GM23338 (cell line): ENCODE measurements around the gene SSH2. TPM values are rescaled to one million over a fixed set of nuclear protein-coding genes. Genes with fewer than 3 reads are reported as not detected.
A peak's percentile ranks its signal among the peaks of the same experiment; 100 is the strongest.

ENCODE experiments used
- ATAC-seq: fragments of 200-7000 bp; cut with Tn5 transposase; 3 replicates; pipeline ENCODE4 v1.9.1; 2020
- DNase-seq: peaks from one replicate; pipeline ENCODE4 v3.0.0-alpha.2; 2015; ENCODE audit warnings: low spot score
- H2AFZ ChIP-seq: fragments of 200-600 bp; sonication (generic); 2 replicates; pipeline ENCODE4 v1.8.0; 2016; ENCODE audit warnings: antibody characterized with exemption, mild to moderate bottlenecking, moderate library complexity
- H3F3A ChIP-seq: fragments of 200-600 bp; sonication (generic); replicated peaks from 2 replicates; pipeline ENCODE4 v1.8.0; 2017; ENCODE audit warnings: antibody characterized with exemption, mixed run types, low read depth
- H3K27ac ChIP-seq: fragments of 200-600 bp; sonication (generic); 2 replicates; pipeline ENCODE4 v1.6.1; 2016; ENCODE audit warnings: low read depth
- H3K27me3 ChIP-seq: fragments of 200-600 bp; sonication (generic); 2 replicates; pipeline ENCODE4 v1.8.0; 2016; ENCODE audit warnings: mild to moderate bottlenecking, mixed run types, moderate library complexity; ENCODE audit not compliant: insufficient read depth
- H3K36me3 ChIP-seq: fragments of 200-600 bp; sonication (generic); 2 replicates; pipeline ENCODE4 v1.8.0; 2016; ENCODE audit warnings: mild to moderate bottlenecking; ENCODE audit not compliant: insufficient read depth
- H3K4me1 ChIP-seq: fragments of 200-600 bp; sonication (generic); 2 replicates; pipeline ENCODE4 v1.8.0; 2016; ENCODE audit warnings: mild to moderate bottlenecking, moderate library complexity; ENCODE audit not compliant: insufficient read depth
- H3K4me2 ChIP-seq: fragments of 200-600 bp; sonication (generic); 2 replicates; pipeline ENCODE4 v1.7.1; 2017; ENCODE audit warnings: mixed run types
- H3K4me3 ChIP-seq: fragments of 200-600 bp; sonication (generic); 2 replicates; pipeline ENCODE4 v1.6.1; 2016; ENCODE audit warnings: mixed run types
- H3K79me2 ChIP-seq: fragments of 200-600 bp; sonication (generic); replicated peaks from 2 replicates; pipeline ENCODE4 v1.8.0; 2017; ENCODE audit warnings: mild to moderate bottlenecking; ENCODE audit not compliant: insufficient read depth
- H3K9me2 ChIP-seq: fragments of 200-600 bp; sonication (generic); 2 replicates; pipeline ENCODE4 v1.8.0; 2017; ENCODE audit not compliant: insufficient read depth
- H4K20me1 ChIP-seq: fragments of 200-600 bp; sonication (generic); replicated peaks from 2 replicates; pipeline ENCODE4 v1.8.0; 2017; ENCODE audit warnings: mild to moderate bottlenecking; ENCODE audit not compliant: insufficient read depth
- H3K27ac Mint-ChIP-seq: 2 replicates; pipeline ENCODE4 v1.8.0; 2020; ENCODE audit warnings: inconsistent platforms, mild to moderate bottlenecking, moderate library complexity, mixed read lengths
- H3K27me3 Mint-ChIP-seq: 3 replicates; pipeline ENCODE4 v1.8.0; 2022; ENCODE audit warnings: low read depth, mild to moderate bottlenecking, moderate library complexity, mixed read lengths, inconsistent platforms; ENCODE audit not compliant: insufficient read depth, poor library complexity
- H3K36me3 Mint-ChIP-seq: 3 replicates; pipeline ENCODE4 v1.8.0; 2021; ENCODE audit warnings: low read depth, mild to moderate bottlenecking, inconsistent platforms, moderate library complexity, mixed read lengths
- H3K4me1 Mint-ChIP-seq: 3 replicates; pipeline ENCODE4 v1.8.0; 2020; ENCODE audit warnings: mild to moderate bottlenecking, inconsistent platforms, mixed read lengths
- H3K4me3 Mint-ChIP-seq: 3 replicates; pipeline ENCODE4 v1.8.0; 2021; ENCODE audit warnings: moderate library complexity, mild to moderate bottlenecking, inconsistent platforms, mixed read lengths
- H3K9me3 Mint-ChIP-seq: 3 replicates; pipeline ENCODE4 v1.8.0; 2020; ENCODE audit warnings: moderate library complexity, mild to moderate bottlenecking, inconsistent platforms, mixed read lengths
- CTCF ChIP-seq, 2 experiments: fragments of 200-600 bp in 1 of 2; sonication (generic) in 1 of 2; conservative IDR thresholded peaks; 2 replicates each; pipeline versions ENCODE4 v1.5.1 to v1.6.1; 2016 to 2017; ENCODE audit warnings: antibody characterized with exemption in 2 of 2, low read depth in 2 of 2, mild to moderate bottlenecking in 2 of 2, moderate library complexity in 1 of 2
- EZH2 ChIP-seq: fragments of 200-600 bp; sonication (generic); IDR thresholded peaks from one replicate; pipeline ENCODE4 v1.8.0; 2017; ENCODE audit warnings: antibody characterized with exemption, mild to moderate bottlenecking, low read depth; ENCODE audit not compliant: unreplicated experiment
- JUNB ChIP-seq: IDR thresholded peaks from one replicate; pipeline ENCODE4 v1.6.1; 2016; ENCODE audit warnings: antibody characterized with exemption; ENCODE audit not compliant: unreplicated experiment
- NANOG ChIP-seq: IDR thresholded peaks from 2 replicates; pipeline ENCODE4 v1.6.1; 2016; ENCODE audit warnings: antibody characterized with exemption, borderline replicate concordance
- REST ChIP-seq: IDR thresholded peaks from one replicate; pipeline ENCODE4 v1.6.1; 2018; ENCODE audit warnings: antibody characterized with exemption; ENCODE audit not compliant: unreplicated experiment
- STAT1 ChIP-seq: IDR thresholded peaks from one replicate; pipeline ENCODE4 v1.6.1; 2016; ENCODE audit warnings: antibody characterized with exemption; ENCODE audit not compliant: unreplicated experiment
- polyA plus RNA-seq: library from polyadenylated mRNA; unstranded; fragments of >200 nt; fragmentation: Nextera tagmentation; extraction: Ambion mirVana; gene quantifications from 2 replicates; pipeline ENCODE4 v1.2.1, GENCODE V29; 2016
- total RNA-seq: library from RNA; depleted of rRNA; stranded (reverse); fragments of >200 nt; shearing (Covaris generic); gene quantifications from 2 replicates; pipeline ENCODE4 v1.2.3, GENCODE V29; 2014

The SSH2 gene
- total and polyA plus RNA-seq, 2 experiments from 2014 or later: 9.9 to 12.1 TPM

DNA sequence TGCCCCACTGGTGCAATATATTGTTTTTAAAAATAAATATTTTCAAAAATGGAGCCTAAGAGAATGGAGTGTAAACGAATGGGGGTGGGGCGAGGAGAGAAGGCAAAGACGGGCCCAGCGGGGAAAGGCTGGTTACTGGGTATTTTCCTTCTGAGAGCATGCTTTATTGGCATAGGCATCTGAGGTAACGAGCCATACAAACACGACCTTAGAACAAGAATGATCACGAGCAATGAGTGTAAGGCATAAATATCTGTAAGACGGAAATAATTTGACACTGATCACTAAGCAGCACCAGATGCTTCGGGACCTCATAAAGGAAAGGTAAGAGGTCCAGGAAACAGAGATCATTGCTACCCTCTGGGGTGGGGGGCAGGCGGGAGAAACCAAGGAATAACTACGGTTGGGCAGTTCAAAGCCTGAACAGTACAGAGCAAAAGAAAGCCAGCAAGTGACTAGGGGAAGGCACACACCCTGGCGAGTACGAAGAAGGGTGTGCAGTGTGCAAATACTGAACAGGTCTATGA is 959 bp downstream of the SSH2 start:
- DNase-seq: peak; percentile 70
- H3K36me3 Mint-ChIP-seq: no peaks in the 10 kb centered on the region
- Histone ChIP-seq H3K9me2 (no peaks in the 10 kb centered on the region), H3K27me3 (no peaks in the 10 kb centered on the region), H3K4me2 (peak overlapping the region; percentile 96), H3K79me2 (peaks cover 28% of the 10 kb centered on the region), H3K4me3 (peak overlapping the region; percentile 95), H4K20me1 (no peaks in the 10 kb centered on the region), H3F3A (peaks cover 9% of the 10 kb centered on the region), H3K36me3 (no peaks in the 10 kb centered on the region), H2AFZ (peak overlapping the region; percentile 98), H3K4me1 (peaks cover 7% of the 10 kb centered on the region), H3K27ac (peak overlapping the region; percentile 63; the same call in 1 of the 2 replicates)
- H3K9me3 Mint-ChIP-seq: no peaks in the 10 kb centered on the region
- peaks cover 7% of the 10 kb centered on the region for H3K27me3 Mint-ChIP-seq
- H3K4me1 Mint-ChIP-seq: peaks cover 10% of the 10 kb centered on the region; the same call in 2 of the 3 replicates
- no peak overlapping the region for H3K4me3 Mint-ChIP-seq
- TF ChIP-seq EZH2 (no peak), STAT1 (no peak)
- H3K27ac Mint-ChIP-seq: peak overlapping the region; percentile 81
- ATAC-seq: peak; percentile 19

DNA sequence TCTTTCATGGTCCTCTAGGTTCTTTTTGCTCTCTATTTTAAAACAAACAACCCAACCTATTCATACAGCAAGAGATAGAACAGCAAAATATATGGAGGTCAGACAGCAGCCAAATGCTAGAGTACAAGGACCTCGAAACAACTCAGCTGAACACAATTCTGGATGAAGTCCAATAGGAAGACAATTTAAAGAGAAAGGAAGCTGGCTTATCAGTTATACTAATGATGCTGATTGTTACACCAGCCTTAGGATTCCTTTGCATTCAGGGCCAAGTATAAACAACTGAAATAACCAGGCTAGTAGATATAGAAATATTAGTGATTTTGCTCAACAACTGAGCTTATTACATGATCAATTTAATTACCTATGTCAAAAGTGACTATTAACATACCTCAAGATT is 2.5 kb downstream of the SSH2 start:
- no peaks in the 10 kb centered on the region for H3K36me3 Mint-ChIP-seq
- Histone ChIP-seq H3K36me3 (no peaks in the 10 kb centered on the region), H3K27ac (no peak overlapping the region), H3K9me2 (no peaks in the 10 kb centered on the region), H4K20me1 (no peaks in the 10 kb centered on the region), H3K4me1 (peaks cover 7% of the 10 kb centered on the region), H3F3A (peaks cover 9% of the 10 kb centered on the region), H3K4me2 (no peak overlapping the region), H3K79me2 (peaks cover 41% of the 10 kb centered on the region), H3K4me3 (no peak overlapping the region), H2AFZ (no peak overlapping the region), H3K27me3 (no peaks in the 10 kb centered on the region)
- H3K27ac Mint-ChIP-seq: no peak overlapping the region
- DNase-seq (no peak), ATAC-seq (no peak)
- H3K4me3 Mint-ChIP-seq: no peak overlapping the region
- H3K9me3 Mint-ChIP-seq: no peaks in the 10 kb centered on the region
- H3K27me3 Mint-ChIP-seq: peaks cover 7% of the 10 kb centered on the region
- H3K4me1 Mint-ChIP-seq: peaks cover 7% of the 10 kb centered on the region; the same call in 2 of the 3 replicates
- no peak for TF ChIP-seq REST
- TF ChIP-seq CTCF (conservative IDR thresholded peaks at IDR 0.05; ENCODE audit: low read depth in 2 of 2): no peak
- no peak for TF ChIP-seq NANOG
- no peak for TF ChIP-seq STAT1
- no peak for TF ChIP-seq JUNB
